GM13977 (cell line): Measurements from ENCODE around the gene ANKMY1.

ENCODE experiments used
- DNase-seq: peaks from one replicate; pipeline ENCODE4 v3.0.0; 2012; ENCODE audit warnings: low spot score
- CTCF ChIP-seq: IDR thresholded peaks from 2 replicates; pipeline ENCODE4 v1.5.1; 2012; ENCODE audit warnings: mild to moderate bottlenecking, control low read depth; ENCODE audit not compliant: insufficient read depth; ENCODE audit errors: extremely low read depth, missing control alignments
- in situ Hi-C: fragments of 300-500 bp; cut with MboI; formaldehyde crosslinking; loops from one replicate; pipeline ENCODE4 v1.12.0; 2022; ENCODE audit warnings: low sequenced_read_pairs, low pct_unique_long_range_greater_than_20kb, mixed read lengths, inconsistent platforms; ENCODE audit not compliant: unreplicated experiment

The ANKMY1 gene

GRCh38 chr2:240464514-240465241 is 93.1 kb downstream of the ANKMY1 start:
- in situ Hi-C loops: no loop called here
- DNase-seq: no peak
- no peak for TF ChIP-seq CTCF

- TF ChIP-seq CTCF: no peak
- in situ Hi-C loops: no loop called here
- no peak for DNase-seq
These were observed 93.8 kb downstream of the ANKMY1 start for GRCh38 chr2:240463866-240464481.

GRCh38 chr2:240463274-240463865 is 94.4 kb downstream of the ANKMY1 start:
- TF ChIP-seq CTCF: no peak
- no peak for DNase-seq
- in situ Hi-C loops: no loop called here

- in situ Hi-C loops: no loop called here
- no peak for DNase-seq
- no peak for TF ChIP-seq CTCF
These were observed 95.0 kb downstream of the ANKMY1 start for GRCh38 chr2:240462707-240463273.

GRCh38 chr2:240462073-240462706 is 95.6 kb downstream of the ANKMY1 start:
- in situ Hi-C loops: no loop called here
- no peak for TF ChIP-seq CTCF
- no peak for DNase-seq

GRCh38 chr2:240461471-240462072 is 96.2 kb downstream of the ANKMY1 start:
- no peak for DNase-seq
- TF ChIP-seq CTCF: no peak
- in situ Hi-C loops: no loop called here
